ENCODE results near the gene SETX. TPM values are rescaled to one million over a fixed set of nuclear protein-coding genes. Genes with fewer than 3 reads are reported as not detected.

SETX gene
- total RNA-seq, 1 experiment from 2014 or later: 44.3 TPM

DNA sequence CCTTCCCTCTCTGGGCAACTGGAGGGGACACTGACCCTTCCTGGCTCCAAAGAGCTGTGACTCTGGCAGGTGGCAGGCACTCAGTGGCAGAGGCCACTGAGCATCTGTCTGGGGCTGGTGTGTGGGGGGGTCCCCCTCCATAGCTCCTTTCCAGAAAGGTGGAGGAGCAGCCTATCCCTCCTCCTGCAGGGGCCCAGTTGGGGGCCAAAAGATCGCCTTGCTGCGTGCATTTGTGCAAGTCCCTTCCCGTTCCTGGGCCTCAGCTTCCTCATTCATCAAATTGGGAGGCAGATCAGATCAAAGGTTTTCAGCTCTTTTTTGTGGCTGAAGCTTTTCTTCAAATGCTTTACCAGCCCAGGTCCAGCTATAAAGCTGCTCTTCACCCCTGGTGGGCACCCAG, 115.3 kb downstream of the SETX start:
- TF ChIP-seq, protein P1, sequence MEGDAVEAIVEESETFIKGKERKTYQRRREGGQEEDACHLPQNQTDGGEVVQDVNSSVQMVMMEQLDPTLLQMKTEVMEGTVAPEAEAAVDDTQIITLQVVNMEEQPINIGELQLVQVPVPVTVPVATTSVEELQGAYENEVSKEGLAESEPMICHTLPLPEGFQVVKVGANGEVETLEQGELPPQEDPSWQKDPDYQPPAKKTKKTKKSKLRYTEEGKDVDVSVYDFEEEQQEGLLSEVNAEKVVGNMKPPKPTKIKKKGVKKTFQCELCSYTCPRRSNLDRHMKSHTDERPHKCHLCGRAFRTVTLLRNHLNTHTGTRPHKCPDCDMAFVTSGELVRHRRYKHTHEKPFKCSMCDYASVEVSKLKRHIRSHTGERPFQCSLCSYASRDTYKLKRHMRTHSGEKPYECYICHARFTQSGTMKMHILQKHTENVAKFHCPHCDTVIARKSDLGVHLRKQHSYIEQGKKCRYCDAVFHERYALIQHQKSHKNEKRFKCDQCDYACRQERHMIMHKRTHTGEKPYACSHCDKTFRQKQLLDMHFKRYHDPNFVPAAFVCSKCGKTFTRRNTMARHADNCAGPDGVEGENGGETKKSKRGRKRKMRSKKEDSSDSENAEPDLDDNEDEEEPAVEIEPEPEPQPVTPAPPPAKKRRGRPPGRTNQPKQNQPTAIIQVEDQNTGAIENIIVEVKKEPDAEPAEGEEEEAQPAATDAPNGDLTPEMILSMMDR (conservative IDR thresholded peaks at IDR 0.05): no peak
- H3K27me3 Mint-ChIP-seq (ENCODE audit: low read depth): peaks cover 54% of the 10 kb centered on the region

More for the DNA sequence above, 115.3 kb downstream of the SETX start:
- DNase-seq: no peak
- no peak overlapping the region for H3K4me3 Mint-ChIP-seq
- H3K27ac Mint-ChIP-seq: no peak overlapping the region
- no peak overlapping the region for H3K9ac ChIP-seq (ENCODE audit: extremely low read depth, insufficient read length, low read length)
- H3K79me1 ChIP-seq (ENCODE audit: insufficient read depth, low read depth, low read length, poor library complexity, severe bottlenecking): no peaks in the 10 kb centered on the region
- no peaks in the 10 kb centered on the region; a peak in 1 of 7 replicates for H3K36me3 Mint-ChIP-seq (ENCODE audit: insufficient read depth in 1 of 3, low read depth in 3 of 3)
- H3K23me2 ChIP-seq (ENCODE audit: insufficient read length, low read depth, low read length, poor library complexity, severe bottlenecking): peaks cover 15% of the 10 kb centered on the region
- WGBS (ENCODE audit: extremely low coverage, insufficient read length, low lambda C conversion rate): no CpG with 5 or more reads among the region's 3 CpGs
- H3K4ac ChIP-seq (ENCODE audit: low read depth, low read length): no peak overlapping the region
- H2AFZ ChIP-seq (ENCODE audit: low read length): no peak overlapping the region
- no peak overlapping the region for H4K91ac ChIP-seq (ENCODE audit: insufficient read length, low read depth, low read length)
- H2BK12ac ChIP-seq (ENCODE audit: insufficient read length, low read depth, low read length): no peak overlapping the region
- no peak overlapping the region for H3K23ac ChIP-seq (ENCODE audit: insufficient read length, low read depth, low read length)
- no peak overlapping the region for H3K56ac ChIP-seq (ENCODE audit: insufficient read length, low read depth, low read length)
- H3K9me3 ChIP-seq (ENCODE audit: control insufficient read depth, low read depth, low read length): no peaks in the 10 kb centered on the region
- H4K20me1 ChIP-seq (ENCODE audit: control insufficient read depth, insufficient read depth, insufficient read length): no peaks in the 10 kb centered on the region
- H4K5ac ChIP-seq (ENCODE audit: insufficient read length, low read depth, low read length): no peak overlapping the region
- H3K14ac ChIP-seq (ENCODE audit: insufficient read depth, low read length): no peak overlapping the region
- H3K4me1 Mint-ChIP-seq: peaks cover 10 to 36% of the 10 kb centered on the region in 2 experiments; a peak in 3 of 4 replicates
- no peak overlapping the region for H2BK120ac ChIP-seq (ENCODE audit: low read depth, low read length, poor library complexity, severe bottlenecking)
- no peak overlapping the region for H2BK15ac ChIP-seq (ENCODE audit: low read depth, low read length)
- H3K18ac ChIP-seq (ENCODE audit: insufficient read length, low read depth, low read length): no peak overlapping the region
- no peaks in the 10 kb centered on the region for H3K4me1 ChIP-seq (ENCODE audit: insufficient read depth, low read length)
- no peak overlapping the region for H2BK5ac ChIP-seq (ENCODE audit: insufficient read length, low read length)
- no peaks in the 10 kb centered on the region; the same call in 1 of the 2 replicates for H3K27me3 ChIP-seq (ENCODE audit: insufficient read depth, low read length)
- H3T11ph ChIP-seq (ENCODE audit: low read length): no peak overlapping the region
- H3K9me3 Mint-ChIP-seq: no peaks in the 10 kb centered on the region
- no peak overlapping the region for H2AK5ac ChIP-seq (ENCODE audit: insufficient read length, low read length)
- no peaks in the 10 kb centered on the region for H3K79me2 ChIP-seq (ENCODE audit: insufficient read depth, low read length)
- no peak overlapping the region for H2BK20ac ChIP-seq (ENCODE audit: low read depth, low read length, poor library complexity, severe bottlenecking)
- H3K4me2 ChIP-seq (ENCODE audit: insufficient read depth, insufficient read length, low read length): no peak overlapping the region
- H4K8ac ChIP-seq (replicated peaks; ENCODE audit: insufficient read length, low read depth, low read length): no peak overlapping the region
- H3K27ac ChIP-seq (ENCODE audit: insufficient read length, low read depth, low read length): no peak overlapping the region
